Natural killer cell (primary cell): ENCODE results near the gene GLOD4. TPM values are rescaled to one million over a fixed set of nuclear protein-coding genes. Genes with fewer than 3 reads are reported as not detected.

Source experiments
- ATAC-seq, 3 donors: fragments of 150-1000 bp in 2 of 3; fragments of 200-7000 bp in 1 of 3; cut with Tn5 transposase; 1 replicate in 1 of 3; 2 replicates in 2 of 3; pipeline ENCODE4 v1.10.0; 2021; ENCODE audit warnings: mild to moderate bottlenecking in 2 of 3, moderate library complexity in 2 of 3
- DNase-seq, 2 donors: peaks; one replicate each; pipeline versions ENCODE4 v3.0.0 to v3.0.0-alpha.2; 2013 to 2021; ENCODE audit warnings: mixed read lengths in 1 of 2
- H3K27ac ChIP-seq: one replicate; pipeline ENCODE4 v1.5.1; 2013; ENCODE audit warnings: mild to moderate bottlenecking, low read length
- H3K27me3 ChIP-seq: one replicate; pipeline ENCODE4 v1.6.1; 2013; ENCODE audit warnings: low read length; ENCODE audit not compliant: control insufficient read depth, insufficient read depth
- H3K36me3 ChIP-seq: one replicate; pipeline ENCODE4 v1.6.1; 2013; ENCODE audit warnings: low read length; ENCODE audit not compliant: control insufficient read depth, insufficient read depth
- H3K4me1 ChIP-seq: one replicate; pipeline ENCODE4 v1.6.1; 2013; ENCODE audit warnings: low read length; ENCODE audit not compliant: control insufficient read depth, insufficient read depth
- H3K4me3 ChIP-seq: one replicate; pipeline ENCODE4 v1.5.1; 2013; ENCODE audit warnings: low read length
- H3K9me3 ChIP-seq: one replicate; pipeline ENCODE4 v1.6.1; 2013; ENCODE audit warnings: low read length; ENCODE audit not compliant: control insufficient read depth, insufficient read depth
- H3K27ac Mint-ChIP-seq, 2 donors: one replicate each; pipeline ENCODE4 v1.8.0; 2022; ENCODE audit warnings: mild to moderate bottlenecking in 2 of 2, mixed read lengths in 2 of 2, moderate library complexity in 1 of 2
- H3K27me3 Mint-ChIP-seq, 2 donors: one replicate each; pipeline ENCODE4 v1.8.0; 2022; ENCODE audit warnings: low read depth in 2 of 2, mixed read lengths in 2 of 2
- H3K36me3 Mint-ChIP-seq: one replicate; pipeline ENCODE4 v1.8.0; 2022; ENCODE audit warnings: mixed read lengths
- H3K4me1 Mint-ChIP-seq, 2 donors: one replicate each; pipeline ENCODE4 v1.8.0; 2022; ENCODE audit warnings: mixed read lengths in 2 of 2
- H3K4me3 Mint-ChIP-seq: one replicate; pipeline ENCODE4 v1.8.0; 2022; ENCODE audit warnings: mild to moderate bottlenecking, moderate library complexity, mixed read lengths
- H3K9me3 Mint-ChIP-seq, 2 donors: one replicate each; pipeline ENCODE4 v1.8.0; 2022; ENCODE audit warnings: mixed read lengths in 2 of 2
- WGBS: methylation state at CpG from one replicate; pipeline ENCODE4 v1.1.7; 2013; ENCODE audit warnings: missing lambda C conversion rate; ENCODE audit not compliant: insufficient coverage; 5-methylcytosine and 5-hydroxymethylcytosine counted together
- intact Hi-C: fragments of 100-400 bp; cut with micrococcal nuclease; formaldehyde crosslinking; loops from one replicate; pipeline ENCODE4 v1.14.2; 2022
- total RNA-seq, 4 donors: library from RNA; stranded (reverse); fragments of 120-200 nt in 1 of 4; gene quantifications; one replicate each; pipeline versions ENCODE4 v1.2.3 to v1.2.4, GENCODE V29; 2013 to 2022
- TF ChIP-seq, protein P1 (sequence below): fragments of 200-600 bp; IDR thresholded peaks from one replicate; pipeline ENCODE4 v1.8.0; 2022; ENCODE audit warnings: antibody characterized with exemption

GLOD4 gene
- total RNA-seq, 3 donors from 2014 or later (not counting 1 experiment from before 2014, with no cell fraction given): 62.5 to 67.1 (median 63.5) TPM

DNA sequence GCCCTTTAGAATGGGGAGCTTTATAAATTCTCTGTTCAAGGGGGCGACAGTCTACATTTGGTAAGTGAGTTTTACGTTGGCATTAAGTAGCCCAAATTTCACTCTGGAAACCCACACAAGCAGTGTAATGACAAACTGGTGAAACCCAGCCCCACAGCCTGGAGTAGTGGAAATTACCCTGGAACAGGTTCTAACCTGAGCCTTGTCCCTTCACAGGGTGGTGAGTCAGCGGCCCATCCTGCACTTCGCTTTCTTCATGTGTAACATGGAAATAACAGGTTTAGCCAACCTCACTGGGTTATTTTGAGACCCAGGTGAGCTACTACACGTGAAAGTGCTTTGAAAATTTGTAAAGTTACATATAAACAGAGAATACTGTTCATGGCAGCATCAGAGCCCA lies 53.2 kb downstream of the GLOD4 start:
- 86% methylated on average over 5 of the region's 5 CpGs for WGBS
- H3K4me3 ChIP-seq: no peak overlapping the region
- no peaks in the 10 kb centered on the region for H3K9me3 Mint-ChIP-seq
- no peaks in the 10 kb centered on the region for H3K9me3 ChIP-seq
- H3K27me3 Mint-ChIP-seq: no peaks in the 10 kb centered on the region
- no peaks in the 10 kb centered on the region for H3K36me3 ChIP-seq
- DNase-seq: no peak
- H3K27ac ChIP-seq: no peak overlapping the region
- H3K4me1 ChIP-seq: peaks cover 12% of the 10 kb centered on the region
- no peaks in the 10 kb centered on the region for H3K27me3 ChIP-seq
- ATAC-seq: no peak
- H3K27ac Mint-ChIP-seq: no peak overlapping the region
- TF ChIP-seq, protein P1, sequence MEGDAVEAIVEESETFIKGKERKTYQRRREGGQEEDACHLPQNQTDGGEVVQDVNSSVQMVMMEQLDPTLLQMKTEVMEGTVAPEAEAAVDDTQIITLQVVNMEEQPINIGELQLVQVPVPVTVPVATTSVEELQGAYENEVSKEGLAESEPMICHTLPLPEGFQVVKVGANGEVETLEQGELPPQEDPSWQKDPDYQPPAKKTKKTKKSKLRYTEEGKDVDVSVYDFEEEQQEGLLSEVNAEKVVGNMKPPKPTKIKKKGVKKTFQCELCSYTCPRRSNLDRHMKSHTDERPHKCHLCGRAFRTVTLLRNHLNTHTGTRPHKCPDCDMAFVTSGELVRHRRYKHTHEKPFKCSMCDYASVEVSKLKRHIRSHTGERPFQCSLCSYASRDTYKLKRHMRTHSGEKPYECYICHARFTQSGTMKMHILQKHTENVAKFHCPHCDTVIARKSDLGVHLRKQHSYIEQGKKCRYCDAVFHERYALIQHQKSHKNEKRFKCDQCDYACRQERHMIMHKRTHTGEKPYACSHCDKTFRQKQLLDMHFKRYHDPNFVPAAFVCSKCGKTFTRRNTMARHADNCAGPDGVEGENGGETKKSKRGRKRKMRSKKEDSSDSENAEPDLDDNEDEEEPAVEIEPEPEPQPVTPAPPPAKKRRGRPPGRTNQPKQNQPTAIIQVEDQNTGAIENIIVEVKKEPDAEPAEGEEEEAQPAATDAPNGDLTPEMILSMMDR: no peak
- no peaks in the 10 kb centered on the region for H3K36me3 Mint-ChIP-seq
- intact Hi-C loops: no loop called here
- H3K4me1 Mint-ChIP-seq: peaks cover 8 to 15% of the 10 kb centered on the region in 2 donors
- H3K4me3 Mint-ChIP-seq: no peak overlapping the region

DNA sequence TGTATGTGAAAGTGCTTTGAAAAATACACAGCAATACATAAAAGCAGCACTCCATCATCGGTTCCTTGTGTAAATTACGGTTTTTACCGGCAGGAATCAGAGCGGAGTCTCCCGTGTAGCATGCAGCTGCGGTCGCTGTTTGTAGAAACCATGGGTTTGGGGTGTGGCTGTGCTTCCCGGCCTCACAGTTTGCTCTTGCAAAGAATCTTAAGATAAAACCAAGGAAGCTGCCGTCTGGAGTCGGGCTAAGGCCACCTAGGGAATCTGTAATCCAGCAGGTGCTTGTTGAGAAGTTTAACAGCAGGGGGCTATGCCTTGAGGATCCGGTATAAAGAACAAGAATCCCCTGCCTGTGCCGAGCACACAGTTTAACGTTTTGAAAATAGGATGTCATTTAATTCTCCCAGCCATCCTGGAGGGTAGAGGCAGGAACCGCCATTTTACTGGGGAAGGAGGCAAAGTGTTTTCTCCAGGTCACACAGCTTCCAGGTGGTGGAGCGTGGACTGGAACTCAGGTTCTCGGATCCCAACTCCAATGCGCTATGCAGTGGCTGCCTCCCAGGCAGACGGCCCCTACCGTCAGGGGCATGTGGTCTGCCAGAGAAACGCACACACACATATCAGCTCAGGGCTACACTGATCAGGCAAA lies 55.7 kb downstream of the GLOD4 start:
- DNase-seq (no peak), ATAC-seq (no peak)
- Histone ChIP-seq H3K9me3 (no peaks in the 10 kb centered on the region), H3K4me1 (peaks cover under 1% of the 10 kb centered on the region), H3K27me3 (no peaks in the 10 kb centered on the region), H3K36me3 (no peaks in the 10 kb centered on the region), H3K4me3 (no peak overlapping the region), H3K27ac (no peak overlapping the region)
- no peaks in the 10 kb centered on the region for H3K4me1 Mint-ChIP-seq
- H3K9me3 Mint-ChIP-seq: no peaks in the 10 kb centered on the region
- H3K4me3 Mint-ChIP-seq: no peak overlapping the region
- WGBS: 85% methylated on average over 20 of the region's 20 CpGs
- no peak overlapping the region for H3K27ac Mint-ChIP-seq
- intact Hi-C loops: no loop called here
- TF ChIP-seq, protein P1: no peak
- H3K27me3 Mint-ChIP-seq: no peaks in the 10 kb centered on the region
- no peaks in the 10 kb centered on the region for H3K36me3 Mint-ChIP-seq

DNA sequence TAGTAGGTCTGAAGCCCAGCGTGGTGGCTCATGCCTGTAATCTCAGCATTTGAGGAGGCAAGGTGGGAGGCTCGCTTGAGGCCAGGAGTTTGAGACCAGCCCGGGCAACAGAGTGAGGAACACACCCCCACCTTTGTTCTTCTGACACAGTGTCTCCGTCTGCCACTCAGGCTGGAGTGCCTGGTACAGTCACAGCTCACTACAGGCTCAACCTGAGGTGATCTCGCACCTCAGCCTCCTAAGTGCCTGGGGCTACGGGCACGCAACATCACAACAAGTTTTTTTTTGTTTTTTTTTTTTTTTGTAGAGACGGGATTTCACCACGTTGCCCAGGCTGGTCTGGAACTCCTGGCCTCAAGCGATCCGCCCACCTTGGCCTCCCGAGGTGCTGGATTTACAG lies 56.3 kb downstream of the GLOD4 start:
- Histone ChIP-seq H3K4me3 (no peak overlapping the region), H3K9me3 (no peaks in the 10 kb centered on the region), H3K27me3 (no peaks in the 10 kb centered on the region), H3K4me1 (no peaks in the 10 kb centered on the region), H3K27ac (no peak overlapping the region), H3K36me3 (no peaks in the 10 kb centered on the region)
- TF ChIP-seq, protein P1: no peak
- no peak overlapping the region for H3K27ac Mint-ChIP-seq
- intact Hi-C loops: no loop called here
- no peak overlapping the region for H3K4me3 Mint-ChIP-seq
- no peaks in the 10 kb centered on the region for H3K36me3 Mint-ChIP-seq
- DNase-seq (no peak), ATAC-seq (no peak)
- no peaks in the 10 kb centered on the region for H3K4me1 Mint-ChIP-seq
- WGBS: 85% methylated on average over 12 of the region's 12 CpGs
- no peaks in the 10 kb centered on the region for H3K27me3 Mint-ChIP-seq
- no peaks in the 10 kb centered on the region for H3K9me3 Mint-ChIP-seq

DNA sequence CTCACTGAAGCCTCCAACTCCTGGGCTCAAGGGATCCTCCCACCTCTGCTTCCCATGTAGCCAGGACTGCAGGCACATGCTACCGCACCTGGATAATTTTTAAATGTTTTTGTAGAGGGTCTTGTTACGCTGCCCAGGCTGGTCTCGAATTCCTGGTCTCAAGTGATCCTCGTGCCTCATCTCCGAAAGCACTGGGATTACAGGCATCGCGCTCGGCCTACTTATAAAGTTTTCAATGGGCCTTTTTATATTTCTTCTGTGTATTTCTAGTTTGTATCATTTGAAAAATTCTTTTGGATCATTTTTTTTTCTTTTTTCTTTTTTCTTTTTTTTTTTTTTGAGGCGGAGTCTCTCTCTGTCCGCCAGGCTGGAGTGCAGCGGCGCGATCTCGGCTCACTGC lies 57.0 kb downstream of the GLOD4 start:
- intact Hi-C loops: no loop called here
- no peaks in the 10 kb centered on the region for H3K36me3 Mint-ChIP-seq
- H3K27ac Mint-ChIP-seq: no peak overlapping the region

More for the DNA sequence above, 57.0 kb downstream of the GLOD4 start:
- 92% methylated on average over 11 of the region's 14 CpGs for WGBS
- Mint-ChIP-seq H3K27me3 (no peaks in the 10 kb centered on the region), H3K4me1 (no peaks in the 10 kb centered on the region), H3K9me3 (no peaks in the 10 kb centered on the region), H3K4me3 (no peak overlapping the region)
- Histone ChIP-seq H3K4me1 (no peaks in the 10 kb centered on the region), H3K27me3 (no peaks in the 10 kb centered on the region), H3K36me3 (no peaks in the 10 kb centered on the region), H3K9me3 (no peaks in the 10 kb centered on the region), H3K4me3 (no peak overlapping the region), H3K27ac (no peak overlapping the region)
- no peak for ATAC-seq
- no peak for DNase-seq
- TF ChIP-seq, protein P1: no peak
